GM18517 (cell line): ENCODE results near the gene ASCC3.

Experiments
- ATAC-seq: cut with Tn5 transposase; IDR thresholded peaks from one replicate; pipeline ENCODE4 v1.9.1; 2021; ENCODE audit warnings: mild to moderate bottlenecking, moderate library complexity; ENCODE audit not compliant: unreplicated experiment

The ASCC3 gene

DNA sequence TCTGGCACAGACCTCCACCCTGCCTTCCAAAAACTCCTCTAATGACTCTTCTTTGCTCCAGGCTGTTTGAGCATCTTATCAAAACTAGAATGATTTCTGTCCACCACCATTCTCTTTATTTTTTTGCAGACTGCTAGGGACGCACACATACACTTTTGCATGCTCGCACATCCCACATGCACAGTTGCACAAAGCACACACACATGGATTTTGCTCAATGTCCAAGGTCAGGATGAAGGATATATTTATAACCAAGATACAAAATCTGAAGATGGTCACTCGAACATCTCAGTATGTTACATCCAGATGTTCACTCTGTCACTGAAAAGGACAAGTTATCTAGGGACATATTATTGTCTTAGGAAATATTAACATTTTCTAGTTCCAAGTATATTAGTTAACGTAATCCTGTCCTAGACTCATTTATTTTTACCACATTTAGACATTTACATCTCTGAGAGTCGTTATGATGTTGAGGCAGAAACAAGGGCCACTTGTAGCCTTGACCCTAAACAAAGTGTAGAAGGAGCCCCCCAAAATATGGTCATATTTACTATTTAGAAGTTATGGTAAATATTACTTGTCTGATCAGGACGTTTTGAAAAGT lies 413.0 kb downstream of the ASCC3 start:
- ATAC-seq, result no peak

DNA sequence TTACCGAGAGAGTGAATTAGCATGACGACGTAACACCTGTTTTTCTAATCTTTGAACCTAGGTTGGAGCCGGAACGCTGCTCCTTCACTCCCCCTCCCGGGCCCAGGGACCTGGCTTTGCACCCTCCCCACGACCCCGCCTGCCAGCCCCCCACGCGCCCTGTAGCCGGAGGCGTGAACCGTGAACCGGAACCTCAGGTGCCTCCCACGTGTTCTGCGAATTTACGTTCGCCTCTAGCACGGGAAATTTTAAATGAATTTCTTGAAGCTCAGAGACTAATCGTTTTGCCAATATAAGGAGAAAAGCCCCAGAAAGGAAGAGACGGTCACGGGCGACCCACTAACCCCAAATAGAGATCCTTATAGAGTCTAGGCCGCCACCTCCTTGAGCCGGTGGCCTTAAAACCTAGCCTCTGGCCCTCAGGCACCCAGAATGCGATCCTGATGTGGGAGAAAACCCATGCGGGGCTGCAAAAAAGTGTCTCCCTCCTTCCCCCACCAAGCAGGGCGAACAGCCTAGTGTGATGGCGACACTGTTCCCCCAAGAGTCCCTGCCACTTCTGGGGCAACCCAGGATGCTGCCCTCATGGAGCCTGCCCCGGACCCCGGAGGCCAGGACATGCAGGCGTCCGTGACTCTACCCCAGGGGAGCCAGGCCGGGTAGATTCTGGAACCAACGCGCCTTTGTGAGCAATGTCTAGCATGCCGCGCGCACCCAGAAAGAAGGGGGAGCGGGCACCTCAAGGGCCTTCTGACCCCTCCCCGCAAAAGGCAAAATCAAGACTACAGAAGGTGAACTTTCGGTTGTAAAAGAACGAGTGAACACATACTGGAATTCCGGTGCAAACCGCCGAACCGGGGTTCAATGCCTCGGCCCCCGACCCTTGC lies 413.8 kb downstream of the ASCC3 start:
- ATAC-seq, result no peak

DNA sequence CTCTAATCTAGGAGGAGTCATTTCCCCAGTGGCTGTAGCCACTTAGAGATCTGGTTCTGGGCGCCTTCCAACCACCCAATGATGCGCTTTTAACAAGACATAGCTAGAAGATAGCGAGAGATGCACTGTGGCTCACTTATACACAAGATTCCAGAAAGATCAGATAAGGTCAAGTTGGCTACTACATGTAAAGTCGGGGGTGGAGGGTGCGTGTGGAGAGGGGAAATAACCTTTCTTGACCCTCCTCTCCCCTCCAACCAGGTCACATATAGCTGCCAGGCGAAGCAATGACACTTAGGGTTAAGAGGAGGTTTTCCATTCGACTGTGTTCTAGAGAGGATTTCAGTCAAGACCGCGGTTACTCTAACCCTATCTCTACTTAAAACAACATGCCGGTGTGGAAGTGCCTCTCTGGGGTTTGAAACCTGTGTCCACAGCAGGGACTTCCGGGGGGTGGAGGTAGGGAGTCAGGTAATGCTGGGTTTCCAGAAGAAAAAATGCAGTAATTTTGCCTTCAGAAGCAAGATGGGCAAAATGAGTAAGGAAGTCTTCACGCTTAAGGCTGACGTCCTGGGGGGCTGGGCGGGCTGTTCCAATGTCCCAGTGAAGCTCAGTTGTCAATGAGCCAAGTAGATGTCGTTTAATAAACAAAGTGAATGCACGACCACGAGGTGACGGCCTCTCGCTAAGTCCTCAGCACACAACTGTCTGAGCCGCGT lies 414.6 kb downstream of the ASCC3 start:
- no peak for ATAC-seq

DNA sequence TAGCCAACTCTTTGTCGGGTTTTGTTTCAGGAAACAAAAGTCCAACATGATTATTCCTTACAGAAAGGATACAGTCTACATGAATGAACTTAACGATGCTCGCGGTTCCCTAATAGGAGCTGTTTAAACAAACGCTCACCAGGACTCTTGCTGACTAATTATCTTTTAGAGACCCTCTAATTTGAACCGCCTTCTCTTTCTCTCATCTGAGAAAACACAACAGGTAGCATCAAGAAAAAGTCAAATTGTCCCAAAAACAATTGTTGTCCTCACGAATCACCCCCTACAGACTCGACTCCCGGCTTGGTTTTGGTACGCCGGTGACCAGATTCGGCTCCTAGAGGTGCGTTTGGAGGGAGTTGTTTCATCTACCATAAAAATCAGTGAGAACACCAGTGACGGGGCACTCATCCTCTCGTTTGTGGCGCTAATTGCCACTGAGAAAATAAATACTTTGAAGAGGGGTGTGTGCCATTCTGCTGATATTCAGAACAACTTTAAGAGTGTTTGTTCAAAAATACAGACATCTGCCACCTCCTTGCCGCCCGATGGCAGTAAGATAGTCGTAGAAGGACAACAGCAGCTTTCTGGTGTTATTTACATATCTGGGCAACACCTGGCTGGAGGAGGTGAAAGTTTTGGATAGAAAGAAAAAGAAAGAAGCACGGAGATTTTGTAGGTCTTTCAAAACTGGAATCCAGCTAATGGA lies 415.3 kb downstream of the ASCC3 start:
- ATAC-seq, result no peak

DNA sequence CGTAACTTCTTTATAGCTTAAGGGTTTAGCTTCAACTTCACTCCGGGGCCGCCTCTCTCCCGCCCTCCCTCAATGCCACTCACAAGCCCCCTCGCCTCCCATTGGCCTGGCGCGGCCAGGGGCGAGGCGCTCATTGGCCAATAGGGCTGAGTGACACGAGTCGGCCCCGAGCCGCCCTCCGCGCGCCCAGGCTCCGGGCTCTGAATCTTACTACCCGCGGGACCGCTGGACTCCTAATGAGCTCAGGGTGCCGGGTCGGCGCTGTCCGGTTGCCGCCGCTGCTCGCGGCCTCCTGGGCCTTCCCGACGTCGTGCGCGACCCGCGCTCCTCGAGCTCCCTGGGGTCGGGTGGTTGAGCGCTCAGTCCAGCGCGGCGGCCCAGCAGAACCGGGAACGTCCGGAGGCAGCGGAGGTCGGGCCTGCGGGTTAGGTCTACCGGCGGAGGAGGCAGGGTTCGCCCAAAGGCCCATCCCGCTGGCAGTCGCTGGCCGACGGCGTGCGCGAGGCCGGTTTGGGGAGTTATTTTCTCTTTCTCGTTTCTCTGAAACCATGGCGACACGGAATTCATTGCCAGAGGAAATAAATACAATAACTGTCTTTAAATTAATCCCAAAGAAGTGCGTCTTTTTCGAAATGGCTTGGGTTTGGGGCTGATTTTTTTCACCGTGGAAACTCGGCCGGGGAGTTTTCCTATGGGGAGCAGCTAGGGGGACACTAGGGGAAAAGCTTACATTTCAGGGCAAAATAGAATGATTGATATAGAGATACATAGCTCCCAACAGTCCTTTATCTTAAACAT lies 416.0 kb downstream of the ASCC3 start, which contains the start of gene SIM1:
Gene SIM1, minus strand, starts transcription at position 19 of the 798 bp plus-strand sequence. CDS start 1,453 bp downstream, outside the sequence.
- no peak for ATAC-seq

DNA sequence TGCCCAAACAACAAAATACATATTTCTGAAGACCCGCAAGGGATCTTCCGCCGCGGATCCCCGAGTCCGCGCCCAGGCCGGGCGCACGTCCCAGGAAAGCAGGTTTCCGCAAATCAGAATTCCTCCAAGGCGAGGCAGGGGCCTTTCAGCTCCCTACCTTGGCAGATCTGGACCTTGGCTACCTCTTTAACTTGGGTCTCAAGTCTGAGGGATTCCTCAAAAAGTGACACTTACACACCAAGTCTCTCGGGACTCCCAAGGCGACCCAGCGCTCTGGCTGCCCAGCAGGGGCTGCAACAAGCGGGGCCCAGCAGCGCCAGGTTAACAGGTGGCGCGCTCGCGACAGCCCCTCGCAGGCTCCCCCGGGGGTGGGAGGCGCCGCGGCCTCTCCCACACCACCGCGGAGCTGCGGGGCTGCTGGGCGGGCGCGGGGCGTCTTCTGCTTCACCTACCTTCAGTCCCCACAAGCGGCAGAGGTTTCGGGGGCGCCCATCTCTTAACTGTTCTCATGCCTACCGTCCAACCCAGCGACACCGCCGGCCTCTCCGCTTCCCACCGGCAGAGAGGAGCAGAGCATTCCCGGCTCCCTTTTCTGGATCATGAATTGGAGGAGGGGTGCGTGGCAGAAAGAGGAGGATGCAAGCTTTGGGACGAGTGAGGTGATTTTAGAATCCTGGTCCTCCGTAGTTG lies 416.8 kb downstream of the ASCC3 start:
- no peak for ATAC-seq

DNA sequence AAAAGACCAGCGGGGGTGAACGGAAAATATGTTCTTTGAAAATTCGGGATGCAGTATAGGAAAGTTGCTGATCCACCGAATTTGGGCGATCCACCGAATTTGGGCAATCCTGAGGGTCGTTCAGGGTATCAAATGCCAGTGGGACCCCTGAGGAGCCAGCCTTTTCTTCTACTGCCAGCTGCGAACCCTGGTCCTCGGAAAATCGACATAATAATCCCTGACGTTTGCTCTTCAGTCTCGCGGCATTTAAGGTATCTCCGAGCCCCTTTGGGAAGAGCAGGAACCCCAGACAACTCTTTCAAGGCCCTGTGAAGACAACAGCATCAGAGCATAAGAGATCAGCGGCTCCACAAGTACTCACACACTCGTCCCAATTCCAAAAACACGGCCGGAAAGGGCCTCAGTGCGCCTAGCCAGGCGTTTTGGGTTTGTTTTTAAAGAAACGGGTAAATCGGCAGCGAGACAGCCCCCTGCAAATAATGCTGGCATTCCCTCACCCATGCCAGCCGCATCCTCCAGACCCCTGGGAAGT lies 417.4 kb downstream of the ASCC3 start:
- no peak for ATAC-seq

DNA sequence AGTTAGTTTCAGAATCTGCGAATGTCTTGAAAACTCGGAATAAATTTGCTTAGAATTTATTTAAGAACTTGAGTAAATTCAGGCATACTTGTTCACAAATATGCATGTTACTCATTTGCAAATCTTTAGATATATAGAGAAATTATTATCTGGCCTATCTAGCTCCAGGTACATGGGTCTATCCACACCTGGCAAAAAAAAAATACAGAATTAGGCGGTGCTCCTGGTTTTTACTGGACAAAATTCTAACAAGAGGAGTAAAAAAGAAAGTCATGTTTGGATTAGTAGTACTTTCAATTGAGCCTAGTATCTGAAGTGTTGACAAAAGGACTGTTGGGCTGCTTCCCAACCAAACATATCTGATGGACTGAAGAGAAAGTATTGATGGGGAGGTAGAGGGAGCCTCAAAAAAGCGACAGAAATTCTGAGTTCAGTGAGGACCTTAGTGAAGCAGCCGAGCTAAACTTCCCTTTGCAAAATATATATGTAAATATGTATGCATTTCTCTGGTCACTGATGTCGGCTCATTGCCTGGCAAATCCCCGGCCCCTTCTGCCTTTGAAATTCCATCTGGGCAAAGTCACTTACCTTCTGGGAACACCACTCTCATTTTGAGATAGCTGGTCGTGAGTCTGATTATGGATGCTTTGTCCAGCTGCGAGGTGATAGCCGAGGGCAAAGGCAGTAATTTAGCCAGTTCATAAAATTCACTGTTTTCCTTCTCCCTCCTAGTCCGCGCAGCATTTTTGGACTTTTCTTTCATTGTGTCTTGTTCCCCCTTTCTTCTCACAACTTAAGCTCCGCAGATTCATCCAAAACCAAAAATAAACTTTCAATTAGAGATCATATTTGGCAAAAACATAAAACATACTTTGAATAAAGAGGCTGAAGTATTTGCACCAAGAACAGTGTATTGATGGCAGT lies 418.2 kb downstream of the ASCC3 start:
- ATAC-seq, result no peak

DNA sequence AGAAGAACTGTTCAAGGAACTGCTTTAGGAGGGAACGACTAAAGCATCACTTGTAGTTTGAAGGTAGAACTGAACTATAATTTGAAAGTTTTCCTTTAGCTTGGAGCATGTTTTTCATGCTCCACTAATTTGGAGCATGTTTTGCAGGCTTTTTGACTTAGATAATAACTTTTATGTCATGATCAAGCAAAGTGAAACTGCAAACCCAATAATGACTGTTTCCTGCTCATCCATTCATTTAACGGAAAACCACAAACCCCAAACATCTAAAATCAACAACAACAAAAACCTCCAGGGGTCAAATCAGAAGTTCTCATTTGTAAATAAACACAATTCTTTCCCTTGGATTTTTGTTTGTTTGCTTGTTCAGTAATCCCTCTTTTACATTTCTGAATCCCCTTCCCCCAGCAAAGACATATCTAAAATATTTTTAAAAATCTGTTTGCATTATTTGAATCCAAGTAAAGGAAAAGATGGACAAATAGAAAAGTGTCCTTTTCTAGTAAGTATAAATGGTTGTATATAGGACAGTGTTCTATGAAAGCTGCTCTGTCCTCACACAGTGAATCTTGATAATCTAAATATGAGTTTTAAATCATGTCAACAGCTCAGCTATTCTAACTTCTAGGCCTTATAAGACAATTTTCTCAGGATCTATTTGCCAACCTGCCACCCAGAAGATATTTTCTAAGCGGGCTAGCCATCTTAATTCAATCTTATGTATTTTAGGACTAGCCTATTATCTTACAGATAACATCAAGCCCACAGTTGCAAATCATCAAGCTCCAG lies 419.0 kb downstream of the ASCC3 start:
- ATAC-seq, result no peak

DNA sequence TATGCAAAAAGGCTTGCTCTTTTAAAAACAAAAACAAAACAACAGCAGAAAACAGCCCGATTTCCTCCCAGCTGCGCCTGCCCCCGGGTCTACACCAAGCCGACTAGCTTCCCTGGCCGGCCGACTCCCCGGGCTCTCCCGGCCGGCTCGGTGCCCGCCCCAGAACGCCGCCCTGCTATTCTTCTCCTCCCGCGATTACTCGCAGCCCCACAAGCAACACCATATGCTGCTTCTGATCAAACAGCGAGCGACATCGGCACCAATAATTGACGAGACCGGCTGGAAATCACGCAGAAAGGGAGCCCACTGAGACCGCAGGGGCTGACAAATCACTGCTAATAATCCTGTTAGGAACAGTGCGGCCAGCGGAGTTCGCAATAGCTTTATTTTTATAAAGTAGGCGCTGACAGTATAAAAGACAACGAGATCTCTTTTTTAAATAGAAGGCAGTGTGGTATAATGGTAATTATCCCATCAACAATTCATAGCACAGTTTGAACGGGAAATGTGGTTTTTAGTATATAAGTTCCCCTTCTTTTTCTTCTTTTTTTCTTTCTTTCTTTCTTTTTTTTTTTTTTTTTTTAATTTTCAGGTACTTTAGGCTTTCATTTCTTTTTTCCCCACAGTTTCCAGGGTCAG lies 419.7 kb downstream of the ASCC3 start:
- no peak for ATAC-seq

DNA sequence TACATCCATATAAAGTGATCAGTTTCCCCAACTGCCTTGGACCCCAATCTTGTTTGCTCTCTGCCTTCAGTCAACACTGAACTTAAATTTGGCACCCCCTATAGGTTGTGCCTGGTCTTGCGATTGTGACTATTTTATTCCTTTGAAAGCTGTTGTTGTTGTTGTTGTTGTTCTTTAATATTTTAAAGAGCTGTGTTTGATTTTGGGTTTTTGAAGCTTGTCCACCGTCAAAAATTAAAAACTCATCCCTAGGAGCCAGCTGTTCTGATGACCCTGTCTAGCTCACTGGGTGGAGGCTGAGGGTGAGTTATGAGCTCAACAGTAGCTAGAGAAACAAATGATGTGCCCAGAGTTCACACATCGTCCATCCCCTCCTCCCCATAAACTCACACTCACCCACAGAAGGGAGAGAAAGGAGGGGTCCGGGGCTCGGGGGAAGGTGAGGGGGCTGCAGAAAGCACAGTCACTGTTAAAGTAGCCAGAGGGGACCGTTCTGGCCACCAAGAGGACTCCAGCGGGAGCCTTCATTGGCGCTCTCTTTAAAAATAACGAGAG lies 420.4 kb downstream of the ASCC3 start:
- ATAC-seq, result no peak

DNA sequence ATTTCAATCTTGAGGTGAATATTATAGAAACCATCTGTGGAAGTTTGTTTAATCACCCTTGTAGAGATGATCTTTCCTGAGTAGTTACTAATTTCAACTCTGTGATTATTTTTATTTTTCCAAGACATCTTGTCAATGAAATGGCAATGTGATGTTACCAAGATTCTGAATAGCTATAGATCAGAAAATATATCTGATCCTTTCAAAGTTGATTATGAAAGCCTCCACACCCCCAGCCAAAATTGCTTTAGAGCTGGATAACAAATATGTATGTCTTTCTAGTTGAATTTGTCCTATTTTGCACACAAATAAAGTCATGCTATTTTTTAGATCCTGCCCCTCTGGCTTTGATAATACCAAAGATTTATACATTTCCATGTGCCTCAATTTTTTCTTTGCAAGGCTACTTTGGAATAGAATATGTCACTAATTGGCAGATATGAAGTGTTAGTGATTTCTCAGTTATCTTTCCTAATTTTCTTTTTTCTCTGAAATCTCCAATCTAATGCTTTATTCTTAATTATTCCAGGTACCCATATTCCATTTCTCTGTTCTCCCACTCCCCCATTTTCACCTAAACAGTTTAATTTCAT lies 421.4 kb downstream of the ASCC3 start:
- ATAC-seq, result no peak

DNA sequence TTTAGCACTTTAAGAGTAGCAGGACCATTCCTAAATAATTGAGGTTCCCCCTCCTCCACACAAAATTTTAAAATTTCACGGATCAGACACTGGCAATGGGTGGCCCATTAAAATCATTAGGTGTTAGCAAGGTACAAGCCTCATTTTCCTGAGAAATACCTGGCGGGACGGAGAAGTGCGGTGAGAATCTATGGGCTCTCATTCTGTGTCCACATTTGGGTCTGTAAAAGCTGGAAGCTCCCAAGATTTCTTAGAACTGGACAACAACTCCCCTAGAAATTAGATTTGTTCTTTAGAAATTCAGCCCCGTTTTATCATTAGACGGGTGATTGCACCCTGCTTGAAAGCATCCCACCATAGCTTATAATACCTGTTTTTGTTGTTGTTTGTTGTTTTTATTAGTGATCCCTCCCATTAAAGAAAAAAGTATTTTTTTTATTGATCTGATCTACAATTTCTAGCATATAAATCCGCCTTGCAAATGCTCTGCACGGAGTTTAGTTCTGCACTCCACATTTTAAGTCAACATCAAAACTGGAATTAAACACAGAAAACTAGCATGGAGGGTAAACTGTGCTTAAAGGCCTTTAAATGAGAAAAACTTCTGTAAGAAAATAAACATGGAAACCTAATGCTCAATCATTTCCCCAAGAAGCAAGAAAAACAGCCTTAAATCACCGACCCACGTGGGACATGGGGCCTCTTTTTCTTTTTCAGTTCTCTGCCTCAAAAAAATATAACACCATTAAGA lies 422.1 kb downstream of the ASCC3 start:
- ATAC-seq, result no peak
